Activated CD8-positive, alpha-beta memory T cell treated with anti-CD3 and anti-CD28 coated beads, Interleukin-2, amount 50 U/mL, for 48 hours (primary cell): ENCODE measurements around the gene ST8SIA1.

ENCODE experiments used
- DNase-seq: peaks from one replicate; pipeline ENCODE4 v3.0.0-alpha.2; 2020

The ST8SIA1 gene

DNA sequence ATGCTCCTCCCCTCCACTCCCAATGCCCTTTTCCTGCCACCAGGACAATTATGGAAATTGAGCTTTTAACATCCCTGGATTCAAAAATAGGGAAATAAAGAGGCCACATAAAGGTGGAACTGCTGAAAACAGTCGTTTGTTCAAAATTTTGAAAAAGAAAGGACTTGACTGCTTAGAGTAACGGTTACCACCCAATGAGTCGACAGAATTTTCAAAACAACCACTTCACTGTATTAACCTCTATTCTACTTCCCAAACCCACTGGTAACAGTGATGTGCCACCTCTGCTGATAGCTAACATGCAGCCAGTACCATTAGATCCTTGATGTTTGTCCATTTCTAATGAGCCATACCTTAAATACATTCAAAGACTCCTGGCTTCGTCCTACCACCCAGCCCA is 4.9 kb downstream of the ST8SIA1 start:
- DNase-seq = no peak

DNA sequence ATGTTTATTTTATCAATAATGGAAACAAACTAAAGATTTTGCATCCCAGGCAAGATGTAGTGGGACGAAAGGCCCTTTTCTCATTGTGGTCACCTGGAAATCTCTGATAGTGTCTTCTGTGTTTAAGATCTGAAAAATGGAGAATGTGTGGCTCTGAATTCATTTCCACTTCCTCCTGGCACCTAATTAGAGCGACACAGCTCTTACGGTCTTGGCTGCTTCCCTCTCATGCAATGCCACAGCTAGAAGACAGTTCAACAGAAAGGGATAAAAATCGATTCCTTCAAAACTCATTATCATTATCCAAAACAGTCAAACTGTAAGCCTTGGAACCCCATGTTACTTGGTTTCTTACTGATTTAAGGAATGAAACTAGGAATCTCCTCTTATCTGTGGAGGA is 9.3 kb downstream of the ST8SIA1 start:
- no peak for DNase-seq

DNA sequence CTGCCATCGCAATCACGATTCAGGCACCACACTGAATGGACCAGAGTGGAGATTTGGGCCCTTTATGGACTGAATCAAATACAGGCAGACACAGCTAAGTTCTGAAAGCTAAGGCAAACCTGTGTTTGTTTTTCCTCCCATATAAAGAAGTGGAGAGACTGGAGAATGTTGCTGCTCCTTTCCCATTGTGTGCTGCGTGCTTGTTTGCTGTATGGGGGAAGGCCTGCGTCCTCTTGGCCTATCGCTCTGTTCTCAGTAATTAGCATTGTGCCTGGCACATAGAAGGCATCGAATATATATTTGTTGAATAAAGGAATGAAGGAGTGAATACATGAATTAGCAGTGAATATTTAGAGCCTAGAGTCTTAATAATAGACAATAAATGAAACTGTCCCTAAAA is 12.4 kb downstream of the ST8SIA1 start:
- no peak for DNase-seq

DNA sequence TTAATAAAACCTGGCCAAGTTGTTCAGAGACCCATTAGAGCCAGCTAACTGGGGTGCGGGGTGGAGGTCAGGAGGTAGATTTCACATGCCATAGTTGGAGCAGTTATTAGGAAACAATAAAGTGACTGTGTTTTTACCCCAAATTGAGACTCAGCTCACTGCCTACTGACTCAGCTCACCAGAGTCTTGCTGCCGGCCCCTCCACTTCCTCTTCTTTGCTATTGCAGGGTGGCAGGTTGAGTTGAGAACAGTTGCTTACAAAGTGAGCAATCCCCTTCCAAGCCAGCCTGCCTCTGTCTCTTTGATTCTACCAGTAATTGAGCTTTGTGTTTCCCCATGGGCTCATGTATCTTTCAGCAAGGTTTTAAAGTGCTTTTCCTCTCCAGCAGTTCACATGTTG is 12.9 kb downstream of the ST8SIA1 start:
- DNase-seq = no peak

DNA sequence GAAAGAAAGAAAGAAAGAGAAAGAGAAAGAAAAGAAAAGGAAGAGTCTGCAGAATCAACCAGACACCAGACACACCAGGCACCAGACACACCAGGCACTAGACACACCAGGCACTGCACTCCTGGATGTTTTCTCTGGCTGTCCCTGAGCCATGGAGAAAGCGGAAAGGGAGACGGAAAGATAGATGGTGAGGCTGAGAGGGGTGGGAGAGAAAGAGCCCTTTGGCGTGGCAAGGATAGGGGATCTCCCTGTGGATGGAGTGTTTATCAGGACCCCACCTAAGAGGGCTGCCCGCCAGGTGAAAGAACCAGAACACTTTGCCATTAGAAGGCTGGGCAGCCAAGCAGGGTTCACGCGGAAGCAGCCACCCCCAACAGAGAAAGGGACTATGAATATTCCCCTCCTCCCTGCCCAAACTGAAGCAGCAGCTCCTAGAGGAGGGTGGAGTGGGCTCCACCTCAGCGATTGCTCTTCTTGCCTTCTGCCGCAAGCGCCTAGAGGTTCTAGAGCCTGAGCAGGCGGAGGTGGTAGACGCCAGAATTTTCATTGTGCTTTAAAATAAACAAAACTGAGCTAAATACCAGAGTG is 13.4 kb downstream of the ST8SIA1 start:
- no peak for DNase-seq

DNA sequence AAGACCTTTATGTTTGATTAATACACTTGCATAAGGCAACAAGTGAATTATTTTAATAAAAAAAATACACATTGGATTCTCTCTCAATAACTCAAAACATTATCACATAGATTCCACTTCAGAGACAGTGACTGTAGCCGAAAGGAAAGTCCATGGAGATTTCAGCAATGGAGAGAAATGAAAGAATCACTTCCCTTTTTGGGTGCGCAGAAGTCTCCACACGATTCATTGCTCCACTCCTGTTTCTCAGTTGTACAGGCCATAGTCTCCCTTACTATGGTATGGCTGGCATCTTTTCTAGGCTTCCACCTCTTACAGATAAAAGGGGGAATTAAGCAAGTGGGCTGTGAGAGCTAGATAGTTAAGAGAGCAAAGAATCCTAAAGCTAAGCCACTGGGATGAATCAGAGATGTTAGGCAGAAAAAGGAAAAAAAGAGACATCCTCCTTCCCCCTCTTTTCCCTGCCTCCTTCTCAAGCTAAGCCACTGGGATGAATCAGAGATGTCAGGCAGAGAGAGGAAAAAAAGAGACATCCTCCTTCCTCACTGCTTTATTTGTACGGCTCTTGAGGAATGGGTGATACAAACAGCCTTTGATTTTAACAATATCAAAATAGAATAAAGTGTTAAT is 16.3 kb downstream of the ST8SIA1 start:
- DNase-seq = no peak

DNA sequence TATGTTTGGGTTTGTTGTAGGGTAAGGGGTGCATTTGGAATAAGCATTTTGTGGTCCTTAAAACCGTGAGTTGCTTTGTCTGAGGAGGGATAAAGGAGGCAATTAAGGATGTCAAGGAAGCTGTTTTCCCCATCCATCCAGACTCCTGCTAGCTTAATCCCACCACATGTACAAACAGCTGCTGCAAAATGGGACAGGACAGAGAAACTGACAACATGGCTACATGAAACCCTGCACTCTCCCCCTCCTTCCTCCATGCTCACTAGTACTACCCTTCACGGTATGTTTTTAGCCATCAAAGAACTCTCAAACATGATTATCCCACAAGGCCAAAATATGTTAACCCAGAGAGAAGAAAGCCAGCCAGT is 20.6 kb downstream of the ST8SIA1 start:
- no peak for DNase-seq

DNA sequence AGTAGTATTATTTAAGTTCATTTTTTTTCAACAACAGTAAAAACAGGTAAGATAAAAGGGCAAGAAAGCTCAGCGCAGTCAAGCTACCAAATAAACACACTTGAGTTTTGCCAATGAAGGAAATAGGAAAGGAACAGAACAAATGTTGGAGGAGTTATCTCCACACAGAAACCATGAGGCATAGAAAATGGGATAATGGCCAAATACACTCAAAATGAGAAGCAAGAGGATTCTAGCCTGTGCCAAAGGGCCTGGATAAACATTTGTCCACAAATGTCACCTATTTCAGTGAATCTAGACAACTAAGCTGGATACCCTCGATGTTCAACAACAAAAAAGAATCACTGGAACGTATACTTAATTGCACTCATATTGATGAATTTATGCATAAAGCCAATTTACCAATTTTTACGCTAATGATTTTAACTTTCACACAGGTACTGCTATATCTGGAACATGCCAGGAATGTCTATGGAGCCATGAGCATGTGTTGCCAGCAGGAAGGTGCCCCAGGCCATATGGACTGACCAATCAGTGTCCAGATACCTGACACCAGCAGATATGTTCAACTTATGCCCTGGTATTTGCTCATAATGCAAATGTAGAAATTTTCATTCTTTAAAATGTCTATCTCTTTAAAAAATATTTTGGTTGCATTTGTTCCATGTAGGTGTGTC is 21.1 kb downstream of the ST8SIA1 start:
- DNase-seq = no peak

DNA sequence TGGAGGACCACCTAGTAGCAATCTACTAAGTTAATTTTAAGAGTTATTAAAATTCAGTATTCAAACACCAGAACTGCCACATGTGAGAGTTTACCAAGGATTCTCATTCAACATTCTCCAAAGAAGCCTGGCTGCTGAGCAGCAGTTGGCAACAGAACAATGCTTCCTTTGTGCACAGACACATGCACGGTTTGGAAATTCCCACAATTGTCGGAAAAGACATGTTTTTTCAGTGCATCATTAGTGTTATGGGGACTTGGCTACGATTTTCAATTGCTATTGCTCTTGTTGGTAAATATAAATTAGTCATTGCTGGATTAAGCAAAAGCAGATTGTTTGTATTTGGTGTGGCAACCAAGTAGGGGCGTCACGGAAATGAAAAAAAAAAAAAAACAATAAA is 22.2 kb downstream of the ST8SIA1 start:
- no peak for DNase-seq

DNA sequence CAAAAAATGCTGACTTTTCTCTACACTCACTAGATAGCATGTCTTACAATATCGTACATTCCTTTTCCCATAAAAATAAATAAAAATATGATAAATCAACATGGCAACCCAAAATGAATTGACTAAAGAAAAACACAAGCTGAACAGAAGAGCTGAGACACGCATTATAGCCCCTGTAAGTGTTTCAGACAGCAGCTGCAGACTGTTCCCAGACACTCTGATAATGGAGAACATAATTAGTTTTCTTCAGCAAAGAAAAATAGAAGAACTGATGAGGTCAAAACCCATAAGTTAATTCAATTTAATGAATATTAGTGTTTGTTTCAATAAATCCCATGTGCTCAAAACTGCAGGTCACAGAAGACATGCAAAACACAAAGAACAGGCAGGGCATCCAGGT is 23.8 kb downstream of the ST8SIA1 start:
- no peak for DNase-seq

DNA sequence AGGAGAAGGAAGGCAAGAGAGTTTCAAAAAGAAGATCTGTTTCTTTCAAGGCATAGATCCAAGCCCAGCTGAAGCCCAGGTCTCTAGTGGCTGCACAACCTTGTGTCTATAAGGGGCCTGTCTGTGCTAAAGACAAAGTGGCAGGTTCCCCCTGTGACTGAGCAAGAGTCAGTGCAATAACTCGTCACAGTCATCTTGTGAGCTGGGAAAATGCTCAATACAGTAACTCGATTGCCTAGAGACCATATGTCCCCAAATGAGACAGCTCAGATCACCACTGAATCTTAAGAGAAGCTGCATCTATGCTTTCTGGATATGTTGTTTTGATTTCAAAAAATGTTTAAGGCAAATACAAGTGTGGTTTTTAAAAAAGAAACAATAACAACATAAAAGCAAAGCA is 24.2 kb downstream of the ST8SIA1 start:
- DNase-seq = no peak

DNA sequence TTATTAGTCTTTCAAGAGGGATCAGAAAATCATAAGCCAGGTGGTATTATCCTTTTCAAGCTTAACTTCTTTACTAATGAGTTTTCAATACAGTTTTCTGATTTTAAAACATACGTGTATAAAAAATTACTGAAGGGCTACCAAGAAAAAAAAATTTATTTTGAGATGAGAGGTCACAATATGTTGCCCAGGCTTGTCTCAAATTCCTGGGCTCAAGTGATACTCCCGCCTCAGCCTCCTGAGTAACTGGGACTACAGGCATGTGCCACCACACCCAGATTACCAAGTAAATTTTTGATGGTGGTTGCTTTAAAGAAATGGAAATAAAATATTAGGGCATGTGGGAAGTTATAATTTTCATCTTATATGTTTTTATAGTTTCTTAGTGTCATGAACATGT is 26.7 kb downstream of the ST8SIA1 start:
- no peak for DNase-seq

DNA sequence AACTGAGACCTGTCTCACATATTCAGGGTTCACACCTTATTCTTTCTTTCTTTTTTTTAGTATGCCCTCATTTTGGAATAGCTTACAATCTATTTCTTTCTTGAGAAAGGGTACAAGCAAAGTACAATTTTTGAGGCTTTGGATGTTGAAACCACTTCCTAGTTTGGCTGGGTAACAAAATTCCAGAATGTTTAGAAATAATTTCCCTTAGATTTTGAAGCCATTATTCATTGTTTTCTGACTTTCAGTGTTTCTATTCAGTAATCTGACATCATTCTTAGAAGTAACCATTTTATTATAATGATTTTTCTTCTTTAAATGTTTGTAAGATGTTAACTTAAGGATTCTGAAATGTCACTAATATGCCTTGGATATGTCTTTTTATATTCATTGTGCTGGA is 28.2 kb downstream of the ST8SIA1 start:
- no peak for DNase-seq

DNA sequence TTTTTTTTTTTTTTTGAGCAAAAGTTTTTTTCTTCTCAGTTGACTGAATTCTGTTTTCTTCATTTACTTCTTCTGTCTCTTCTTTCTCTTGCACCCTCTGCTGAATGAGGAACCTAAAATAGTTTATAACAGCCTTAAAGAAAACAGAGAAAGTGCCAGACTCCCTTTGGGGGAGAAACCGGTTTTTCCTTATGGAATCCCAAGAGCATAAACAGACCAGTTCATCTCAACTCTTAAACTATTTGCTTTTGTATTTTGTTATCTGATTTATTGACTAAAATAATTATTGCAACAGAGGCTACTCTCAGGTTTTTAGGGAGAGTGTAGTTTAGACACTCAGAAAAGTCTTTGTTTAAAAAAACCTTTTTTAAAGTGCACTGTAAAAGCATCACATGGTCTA is 30.2 kb downstream of the ST8SIA1 start:
- DNase-seq = no peak

DNA sequence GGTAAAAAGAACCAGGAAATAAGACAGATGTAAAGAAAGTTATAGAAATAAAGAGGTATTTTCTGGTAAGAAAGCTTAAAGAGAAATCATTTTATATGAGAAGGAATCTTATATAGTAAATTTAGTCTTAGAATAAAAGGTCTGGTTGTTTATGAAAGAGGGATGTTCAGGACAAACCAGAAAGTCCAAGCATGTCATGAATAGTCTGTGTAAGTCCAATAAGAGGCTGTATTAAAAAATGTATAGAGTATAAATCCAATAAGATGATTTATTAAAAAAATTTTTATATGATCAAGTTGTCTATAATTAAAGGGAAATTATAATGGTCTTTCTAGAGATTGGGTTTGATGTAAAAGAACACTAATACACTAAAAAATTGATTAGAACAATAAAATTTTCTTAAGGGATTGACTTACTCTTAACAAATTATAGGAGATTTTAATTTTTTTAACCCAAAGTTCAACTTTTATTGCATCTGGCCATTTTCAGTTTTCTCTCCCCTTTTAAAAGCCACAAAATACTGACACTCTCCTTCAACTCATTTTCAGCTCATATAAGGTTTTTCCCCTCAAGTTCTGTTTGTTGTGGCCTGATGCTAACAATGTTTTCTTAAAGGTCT is 35.1 kb downstream of the ST8SIA1 start:
- no peak for DNase-seq

DNA sequence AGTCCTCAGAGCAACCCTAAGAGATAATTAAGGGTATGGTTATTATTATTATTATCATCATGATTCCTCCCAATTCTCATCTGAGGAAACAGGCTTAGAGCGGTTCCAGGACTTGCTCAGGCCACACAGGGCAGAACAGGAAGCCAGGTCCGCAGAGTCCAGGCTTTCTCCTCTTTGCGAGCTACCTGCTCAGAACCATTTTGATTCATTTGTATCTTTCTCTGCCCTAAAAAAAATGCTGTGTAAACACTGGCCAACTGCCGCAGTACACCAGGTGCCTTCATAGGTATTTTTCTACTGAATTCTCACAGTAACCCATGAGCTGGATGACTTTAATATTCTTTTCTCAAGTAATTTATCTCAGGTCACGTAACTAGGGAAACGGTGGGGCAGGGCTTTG is 45.3 kb downstream of the ST8SIA1 start:
- DNase-seq = no peak

DNA sequence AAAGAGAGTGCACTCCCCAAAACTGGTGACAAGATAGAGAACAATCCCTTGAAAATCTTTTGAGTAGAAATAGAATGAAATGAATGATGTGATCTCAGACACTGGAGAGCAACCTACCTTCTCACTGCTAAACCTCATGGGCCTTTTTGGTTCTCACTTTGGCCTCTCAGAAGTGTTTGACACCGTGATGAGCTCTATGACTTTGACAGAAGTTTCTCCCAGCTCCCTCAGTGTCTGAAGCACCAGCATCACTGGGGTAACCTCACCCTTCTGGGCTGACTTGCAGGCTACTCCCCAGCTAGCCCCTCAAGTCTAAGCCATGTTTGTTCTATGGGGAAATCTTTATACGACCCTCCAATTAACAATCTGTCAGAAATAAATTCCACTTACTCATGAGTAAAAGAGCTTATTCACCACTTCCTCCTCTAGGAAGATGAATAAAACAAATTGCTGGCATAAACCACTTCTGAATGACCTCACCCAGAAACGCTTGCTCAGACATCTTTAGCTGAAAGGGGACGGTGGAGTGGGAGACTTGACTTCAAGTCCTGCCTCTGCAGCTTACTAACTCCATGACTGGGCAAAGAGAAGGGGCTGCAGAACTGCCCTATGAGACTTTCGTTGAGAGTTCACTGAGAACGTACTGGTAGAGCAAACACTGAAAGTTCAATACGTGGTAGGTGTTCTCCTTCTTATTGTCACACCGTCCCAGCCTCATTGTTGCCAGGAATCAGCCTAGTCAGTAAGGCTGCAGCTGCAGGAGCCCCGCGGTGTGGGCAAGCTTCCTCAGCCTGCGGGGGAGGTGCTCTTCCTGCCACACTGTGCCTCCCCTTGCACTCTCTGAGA is 46.5 kb downstream of the ST8SIA1 start:
- peak; percentile 62 for DNase-seq

DNA sequence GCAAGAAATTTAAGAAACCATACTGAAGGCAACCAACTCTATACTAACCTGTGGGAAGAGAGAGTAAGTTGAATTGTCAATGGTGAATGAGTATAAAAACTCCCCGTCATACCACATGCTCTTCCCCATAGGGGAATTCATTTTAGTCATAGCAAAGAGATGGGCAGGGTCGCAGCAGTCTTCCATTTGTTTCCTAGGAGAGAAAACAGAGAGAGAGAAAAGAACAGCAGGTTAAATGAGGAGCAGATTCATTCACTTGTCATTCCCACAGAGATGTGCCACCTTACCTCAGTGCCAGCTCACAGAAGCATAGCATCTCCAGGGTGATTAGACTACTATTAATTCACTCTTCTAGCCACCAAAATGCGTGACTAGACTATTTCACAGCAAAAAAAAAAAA is 47.4 kb downstream of the ST8SIA1 start:
- DNase-seq = no peak

DNA sequence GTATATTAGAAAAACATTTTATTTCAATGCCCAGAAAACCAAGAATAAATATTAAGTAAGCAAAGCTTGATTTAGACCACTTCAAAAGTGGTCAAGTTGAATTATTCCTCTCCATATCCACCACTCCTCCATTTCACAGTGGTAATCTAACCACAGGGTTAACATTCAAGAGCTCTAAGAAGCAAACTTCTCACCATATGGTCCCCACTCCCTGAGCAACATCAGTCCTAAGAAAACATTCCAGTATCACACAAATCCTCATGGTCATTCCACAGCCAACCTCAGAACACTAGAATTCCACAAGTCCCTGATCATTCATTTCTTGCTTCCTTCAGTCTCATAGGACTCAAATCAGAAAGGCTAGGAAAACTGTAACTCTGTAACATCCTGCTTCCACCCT is 47.9 kb downstream of the ST8SIA1 start:
- DNase-seq = no peak

DNA sequence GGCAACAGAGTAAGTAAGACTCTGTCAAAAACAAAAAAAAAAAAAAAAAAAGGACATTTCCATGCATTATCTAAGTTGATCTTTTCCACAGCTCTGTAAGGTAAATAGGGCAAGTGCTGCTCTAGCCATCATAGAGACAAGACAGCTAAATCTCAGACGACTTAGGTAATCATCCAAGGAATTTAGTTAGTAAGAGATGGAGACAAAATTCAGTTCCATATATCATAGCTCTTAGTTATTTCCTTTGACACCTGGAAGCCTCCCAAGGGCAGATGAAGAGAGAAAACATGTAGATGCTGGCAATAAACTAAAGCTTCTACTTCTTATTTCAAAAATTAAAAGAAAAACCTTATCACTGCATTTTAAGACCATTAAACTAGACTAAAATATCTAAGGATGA is 48.7 kb downstream of the ST8SIA1 start:
- no peak for DNase-seq

DNA sequence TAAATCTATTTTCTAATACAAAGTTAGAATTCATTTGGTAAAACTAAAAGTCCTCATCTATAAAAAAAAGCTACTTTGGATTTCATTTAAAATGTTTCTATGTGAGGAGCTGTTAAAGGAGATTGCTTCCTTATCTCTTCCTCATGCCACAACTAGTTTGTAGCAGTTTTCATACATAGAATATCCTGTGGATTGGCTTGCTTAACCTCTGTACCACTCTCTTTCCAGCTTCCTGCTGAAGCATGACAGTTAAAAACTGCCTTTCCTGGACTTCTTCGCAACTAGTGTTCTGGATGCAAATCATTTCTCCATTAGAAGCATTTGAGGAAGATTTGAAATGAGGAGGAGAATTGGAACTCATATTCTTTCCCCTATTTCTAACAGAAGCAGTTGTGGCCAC is 49.6 kb downstream of the ST8SIA1 start:
- DNase-seq = no peak

DNA sequence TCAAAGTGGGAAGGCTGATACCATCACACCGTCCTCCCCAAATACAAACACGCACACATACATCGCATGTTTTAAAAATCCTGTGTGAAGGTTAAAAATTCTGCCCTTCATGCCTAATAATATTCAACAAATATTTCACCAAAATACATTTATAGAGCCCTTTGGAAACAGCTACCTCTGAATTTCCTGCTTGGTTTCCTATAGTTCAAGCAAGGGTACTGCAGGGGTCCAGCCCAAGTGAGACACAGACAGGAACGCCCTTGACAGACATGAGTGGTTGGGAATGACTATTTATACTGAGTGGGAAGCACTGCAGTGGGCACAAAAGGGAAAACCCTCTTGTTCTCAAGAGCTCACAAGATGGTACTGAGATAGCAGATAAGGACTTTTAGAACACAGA is 51.0 kb downstream of the ST8SIA1 start:
- DNase-seq = no peak

DNA sequence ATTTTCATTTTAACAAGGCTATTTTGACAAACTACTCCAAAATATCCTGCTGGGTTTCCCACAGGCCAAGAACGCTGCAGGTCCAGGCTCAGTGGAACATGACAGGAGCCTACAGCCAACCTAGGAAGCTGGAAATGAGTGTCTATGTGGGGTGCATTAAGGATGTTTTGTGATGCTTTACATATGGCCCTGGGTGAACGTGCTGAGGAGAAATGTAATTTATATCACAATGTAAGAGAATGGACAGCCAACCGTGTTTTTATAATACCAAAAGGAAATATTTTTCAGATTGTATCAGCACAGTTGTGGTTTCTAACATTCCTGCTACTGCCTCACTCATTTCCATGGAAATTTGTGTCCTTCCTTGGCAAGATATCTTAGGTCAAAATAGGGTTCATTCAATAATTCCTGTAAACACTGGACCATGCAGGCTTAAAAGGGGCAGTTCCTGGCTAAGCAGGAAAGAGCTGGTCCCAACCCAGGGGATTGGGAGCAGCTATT is 51.5 kb downstream of the ST8SIA1 start:
- DNase-seq = no peak
